Activated T-cell treated with anti-CD3 and anti-CD28 coated beads for 48 hours (primary cell): ENCODE results near the gene MUC5AC.
A peak's percentile ranks its signal among the peaks of the same experiment; 100 is the strongest.

Source experiments
- DNase-seq: peaks from one replicate; pipeline ENCODE4 v3.0.0-alpha.2; 2020; ENCODE audit warnings: low read depth

The MUC5AC gene

DNA sequence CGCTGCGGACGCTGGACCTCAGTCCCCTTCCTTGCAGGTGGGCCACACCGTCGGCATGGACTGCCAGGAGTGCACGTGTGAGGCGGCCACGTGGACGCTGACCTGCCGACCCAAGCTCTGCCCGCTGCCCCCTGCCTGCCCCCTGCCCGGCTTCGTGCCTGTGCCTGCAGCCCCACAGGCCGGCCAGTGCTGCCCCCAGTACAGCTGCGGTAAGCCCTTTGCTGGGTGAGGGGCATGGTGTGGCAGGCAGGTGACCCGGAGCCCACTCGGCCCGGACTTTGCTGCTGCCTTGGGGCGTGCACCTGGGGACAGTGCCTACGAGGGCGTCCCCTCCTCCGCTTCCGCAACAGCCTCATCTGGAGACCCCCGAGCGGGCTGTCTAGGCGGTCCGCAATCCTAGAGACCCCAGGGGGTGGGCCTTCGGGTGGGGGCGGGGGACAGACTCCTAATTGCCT lies 39.7 kb downstream of the MUC5AC start:
- DNase-seq: no peak

DNA sequence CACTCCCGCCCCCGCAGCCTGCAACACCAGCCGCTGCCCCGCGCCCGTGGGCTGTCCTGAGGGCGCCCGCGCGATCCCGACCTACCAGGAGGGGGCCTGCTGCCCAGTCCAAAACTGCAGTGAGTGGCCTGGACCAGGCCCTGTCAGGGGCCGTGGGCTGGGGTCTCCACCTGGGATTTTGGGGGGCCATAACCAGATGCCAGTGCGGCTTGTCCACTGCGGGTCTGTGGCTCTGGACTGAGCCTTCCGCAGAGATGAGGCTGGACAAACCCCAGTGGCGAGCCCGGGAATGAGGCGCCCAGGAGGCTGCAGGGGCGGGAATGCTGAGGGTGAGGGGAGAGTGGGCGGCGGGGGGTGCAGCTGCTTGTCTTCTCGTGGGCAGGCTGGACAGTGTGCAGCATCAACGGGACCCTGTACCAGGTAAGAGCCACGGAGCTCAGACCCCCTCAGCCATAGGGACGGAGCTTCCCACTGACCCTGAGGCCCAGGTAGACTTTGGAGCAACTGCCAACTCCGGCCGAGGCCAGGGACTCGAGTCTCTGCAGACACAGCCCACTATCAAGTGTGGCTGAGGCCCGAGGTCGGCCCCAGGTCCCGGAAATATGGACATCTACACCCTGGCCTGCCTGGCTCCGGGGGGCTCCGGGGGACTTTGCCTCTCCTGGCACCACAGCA lies 40.3 kb downstream of the MUC5AC start:
- DNase-seq: no peak

DNA sequence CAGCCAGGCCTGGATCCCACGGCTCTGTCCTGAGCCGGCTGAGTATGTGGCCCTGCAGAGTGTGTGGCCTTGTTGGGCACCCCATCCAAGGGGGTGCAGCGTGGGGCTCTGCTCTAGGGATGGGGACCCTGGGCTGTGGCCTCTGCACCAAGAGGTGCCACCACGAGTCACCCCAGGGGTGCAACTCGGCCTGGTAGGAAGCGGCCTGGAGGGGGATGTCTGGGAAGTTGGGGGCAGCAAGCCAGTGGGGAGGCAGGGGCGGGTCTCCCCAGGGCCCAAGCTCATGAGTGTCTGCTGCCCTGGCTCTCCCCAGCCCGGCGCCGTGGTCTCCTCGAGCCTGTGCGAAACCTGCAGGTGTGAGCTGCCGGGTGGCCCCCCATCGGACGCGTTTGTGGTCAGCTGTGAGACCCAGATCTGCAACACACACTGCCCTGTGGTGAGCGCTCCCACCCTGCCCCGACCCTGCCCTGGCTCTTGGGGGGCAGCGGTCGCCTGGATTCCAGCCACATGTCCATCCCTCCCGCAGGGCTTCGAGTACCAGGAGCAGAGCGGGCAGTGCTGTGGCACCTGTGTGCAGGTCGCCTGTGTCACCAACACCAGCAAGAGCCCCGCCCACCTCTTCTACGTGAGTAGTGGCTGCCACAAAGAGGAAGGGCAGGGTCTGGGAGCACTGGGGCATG lies 40.9 kb downstream of the MUC5AC start:
- no peak for DNase-seq

DNA sequence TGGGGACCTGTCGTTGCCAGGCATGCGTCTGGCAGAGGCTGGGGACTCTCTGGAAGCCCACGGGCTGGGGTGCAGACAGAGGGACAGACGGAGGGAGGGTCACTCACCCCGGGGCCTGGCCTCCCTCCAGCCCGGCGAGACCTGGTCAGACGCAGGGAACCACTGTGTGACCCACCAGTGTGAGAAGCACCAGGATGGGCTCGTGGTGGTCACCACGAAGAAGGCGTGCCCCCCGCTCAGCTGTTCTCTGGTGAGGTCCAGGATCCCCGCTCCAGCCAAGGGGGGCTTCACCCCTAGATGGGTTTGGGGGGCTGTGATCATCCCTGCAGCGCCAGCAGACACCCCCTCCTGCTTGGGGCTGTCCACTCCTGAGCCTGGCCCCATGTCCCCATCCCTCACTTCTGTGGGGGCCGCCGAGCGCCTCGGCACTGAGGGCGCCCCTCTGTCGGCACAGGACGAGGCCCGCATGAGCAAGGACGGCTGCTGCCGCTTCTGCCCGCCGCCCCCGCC lies 41.5 kb downstream of the MUC5AC start:
- DNase-seq: no peak

DNA sequence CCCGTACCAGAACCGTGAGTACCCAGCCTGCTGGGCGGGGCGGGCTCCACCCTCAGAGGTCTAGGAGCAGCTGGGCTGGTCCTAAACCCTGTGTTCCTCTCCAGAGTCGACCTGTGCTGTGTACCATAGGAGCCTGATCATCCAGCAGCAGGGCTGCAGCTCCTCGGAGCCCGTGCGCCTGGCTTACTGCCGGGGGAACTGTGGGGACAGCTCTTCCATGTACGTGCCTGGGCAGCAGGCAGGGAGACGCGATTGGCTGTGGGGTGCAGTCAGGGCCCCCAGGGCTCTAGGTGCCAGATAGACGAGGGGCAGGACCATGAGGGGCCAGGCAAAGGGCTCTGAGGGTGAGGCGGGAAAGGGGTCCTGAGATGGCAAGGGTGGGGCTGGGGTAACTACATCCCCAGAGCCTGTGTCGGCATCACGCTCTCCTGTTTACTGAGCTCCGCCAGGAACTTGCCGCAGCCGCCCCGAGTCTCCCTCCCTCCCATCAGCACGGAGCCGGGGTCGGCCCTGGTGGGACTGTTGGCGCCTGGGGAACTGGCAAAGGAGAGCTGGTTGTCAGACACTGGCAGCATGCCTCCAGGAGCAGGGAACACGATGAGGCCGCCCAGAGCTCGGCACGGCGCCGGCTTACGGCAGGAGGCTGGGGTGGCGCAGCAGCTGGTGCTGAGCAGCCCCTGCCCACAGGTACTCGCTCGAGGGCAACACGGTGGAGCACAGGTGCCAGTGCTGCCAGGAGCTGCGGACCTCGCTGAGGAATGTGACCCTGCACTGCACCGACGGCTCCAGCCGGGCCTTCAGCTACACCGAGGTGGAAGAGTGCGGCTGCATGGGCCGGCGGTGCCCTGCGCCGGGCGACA lies 42.2 kb downstream of the MUC5AC start:
- no peak for DNase-seq

DNA sequence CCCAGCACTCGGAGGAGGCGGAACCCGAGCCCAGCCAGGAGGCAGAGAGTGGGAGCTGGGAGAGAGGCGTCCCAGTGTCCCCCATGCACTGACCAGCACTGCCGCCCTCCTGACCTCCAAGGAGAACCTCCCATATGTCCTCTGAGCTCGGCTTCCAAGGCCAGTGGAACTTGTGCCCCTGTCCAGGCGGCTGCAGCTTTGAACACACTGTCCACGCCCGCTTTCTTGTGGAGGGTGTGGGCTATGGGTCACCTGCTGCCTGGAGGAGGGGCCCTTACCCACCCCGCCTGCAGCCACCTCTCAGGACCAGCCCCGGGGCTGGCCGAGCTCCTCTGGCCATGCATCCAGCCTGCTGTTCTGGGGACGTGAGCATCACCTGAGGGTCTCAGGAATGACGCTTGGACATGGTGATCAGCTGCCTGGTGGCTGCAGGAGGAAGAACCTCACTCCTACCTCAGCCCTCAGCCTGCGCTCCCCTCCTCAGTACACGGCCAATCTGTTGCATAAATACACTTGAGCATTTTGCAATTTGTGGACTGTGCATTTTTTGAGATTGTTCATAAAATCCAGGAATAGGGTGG lies 42.9 kb downstream of the MUC5AC start:
- DNase-seq: no peak

DNA sequence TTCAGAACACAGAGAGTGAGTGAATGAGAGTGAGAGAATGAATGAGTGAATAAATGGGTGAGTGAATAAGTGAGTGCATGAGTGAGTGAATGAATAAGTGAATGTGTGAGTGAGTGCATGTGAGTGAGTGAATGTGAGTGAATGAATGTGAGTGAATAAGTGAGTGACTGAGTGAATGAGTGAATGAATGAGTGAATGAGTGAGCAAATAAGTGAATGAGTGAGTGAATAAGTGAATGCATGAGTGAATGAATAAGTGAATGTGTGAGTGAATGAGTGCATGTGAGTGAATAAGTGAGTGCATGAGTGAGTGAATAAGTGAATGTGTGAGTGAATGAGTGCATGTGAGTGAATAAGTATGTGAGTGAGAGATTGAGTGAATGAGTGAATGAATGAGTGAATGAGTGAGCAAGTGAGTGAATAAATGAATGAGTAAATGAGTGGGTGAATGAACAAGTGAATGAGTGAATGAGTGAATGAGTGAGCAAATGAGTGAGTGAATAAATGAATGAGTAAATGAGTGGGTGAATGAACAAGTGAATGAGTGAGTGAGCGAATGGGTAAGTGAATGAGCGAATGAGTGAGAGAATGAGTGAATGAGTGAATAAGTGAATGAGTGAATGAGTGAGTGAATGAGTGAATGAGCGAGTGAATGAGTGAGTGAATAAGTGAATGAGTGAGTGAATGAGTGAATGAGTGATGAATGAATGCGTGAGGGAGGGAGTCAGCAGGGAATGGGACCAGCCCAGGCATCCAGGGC lies 43.8 kb downstream of the MUC5AC start:
- no peak for DNase-seq

DNA sequence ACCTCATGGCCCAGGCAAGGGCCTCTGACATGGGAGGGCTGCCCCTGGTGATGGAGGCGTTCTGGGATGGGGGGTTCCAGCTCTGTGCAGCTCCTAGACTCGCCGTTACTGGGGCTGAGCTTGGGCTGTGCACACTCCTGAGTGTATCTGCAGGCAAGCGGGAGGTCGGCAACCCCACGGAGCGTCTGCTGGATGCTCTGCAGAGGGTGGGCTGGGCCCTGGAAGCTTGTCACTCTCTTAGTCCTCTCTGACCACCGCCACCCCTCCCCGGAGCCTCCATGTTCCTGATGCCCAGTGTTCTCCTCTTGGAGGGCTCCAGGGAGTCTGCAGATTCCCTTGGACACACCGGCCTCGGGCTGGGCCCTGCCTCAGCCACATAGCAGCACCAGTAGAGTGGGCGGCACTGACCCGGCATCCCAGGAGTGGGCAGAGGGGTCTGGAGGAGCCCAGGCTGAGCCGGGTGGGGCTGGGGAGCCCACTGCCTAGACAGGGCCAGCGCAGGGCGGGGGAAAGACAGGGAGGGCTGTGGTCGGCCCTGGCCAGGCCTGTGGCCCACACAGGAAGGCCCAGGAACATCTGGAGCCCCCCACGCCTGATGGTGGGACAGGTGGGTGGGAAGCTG lies 44.5 kb downstream of the MUC5AC start:
- DNase-seq: no peak

DNA sequence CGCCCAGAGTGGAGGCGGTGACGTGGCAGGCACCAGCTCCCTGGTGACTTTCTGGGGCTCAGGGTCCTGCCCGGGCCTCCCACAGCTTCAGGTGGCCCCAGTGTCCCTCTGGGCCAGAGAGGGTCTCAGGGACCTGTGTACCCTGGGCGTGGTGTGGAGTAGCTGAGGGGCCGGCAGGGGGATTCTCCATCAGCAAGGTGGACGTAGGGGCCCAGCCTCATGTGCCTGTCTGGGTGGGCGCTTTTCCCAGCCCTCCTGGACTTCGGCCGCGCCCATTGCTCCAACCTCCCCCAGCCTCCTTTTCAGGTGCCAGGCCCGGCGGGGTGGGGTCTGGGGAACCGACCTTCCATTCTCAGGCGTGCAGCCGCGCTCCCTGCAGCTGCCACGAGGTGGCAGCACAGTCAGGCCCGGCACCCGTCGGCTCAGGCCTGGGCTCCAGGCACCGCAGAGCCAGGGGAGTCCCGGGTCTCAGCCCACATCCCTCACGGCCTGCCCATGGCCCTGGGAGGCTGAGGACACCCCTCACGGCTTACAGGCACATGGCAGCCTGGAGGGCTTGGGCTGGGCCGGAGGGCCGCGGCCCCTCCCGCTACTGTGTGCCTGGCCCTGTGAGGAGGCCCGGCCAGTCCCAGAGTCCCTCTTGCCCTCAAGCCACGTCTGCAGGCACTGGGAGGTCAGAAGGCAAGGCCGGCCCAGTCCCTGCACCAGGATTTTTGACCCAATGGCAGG lies 45.2 kb downstream of the MUC5AC start:
- DNase-seq: peak; percentile 66

DNA sequence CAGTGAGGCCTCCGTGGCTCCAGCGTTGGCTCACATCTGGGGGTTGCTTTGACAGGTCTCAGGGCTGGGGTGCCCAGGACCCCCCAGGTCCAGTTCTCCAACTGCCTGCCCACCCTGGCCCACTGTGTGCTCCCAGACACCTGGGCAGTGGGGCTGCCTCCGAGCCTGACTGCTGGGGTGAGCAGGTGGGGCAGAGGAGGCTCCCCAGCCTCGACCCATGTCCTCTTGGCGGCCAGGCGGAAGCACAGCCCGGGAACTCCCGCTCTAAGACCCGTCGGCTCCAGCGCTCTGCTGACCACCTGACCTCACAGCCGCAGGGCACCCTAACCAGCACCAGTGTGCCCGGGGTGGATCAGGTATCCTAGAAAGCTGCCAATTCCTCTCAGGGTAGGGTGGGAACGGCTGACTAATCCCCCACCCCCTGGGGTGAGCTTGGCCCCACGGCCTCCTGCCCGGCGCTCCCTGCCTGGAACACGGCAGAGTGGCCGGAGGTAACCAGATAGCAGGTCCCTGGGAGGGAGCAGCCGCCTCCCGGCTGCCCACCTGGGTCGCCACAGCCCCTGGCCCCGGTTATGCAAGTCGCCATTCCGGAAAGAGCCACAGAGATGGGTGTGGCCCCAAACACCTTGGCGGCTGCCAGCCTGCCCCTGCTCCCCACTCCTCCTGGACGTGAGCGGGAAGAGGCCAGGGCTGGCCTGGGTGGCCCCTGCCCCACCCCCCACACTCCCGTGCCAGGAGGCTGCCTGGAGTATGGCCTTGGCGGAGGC lies 45.9 kb downstream of the MUC5AC start:
- DNase-seq: no peak

DNA sequence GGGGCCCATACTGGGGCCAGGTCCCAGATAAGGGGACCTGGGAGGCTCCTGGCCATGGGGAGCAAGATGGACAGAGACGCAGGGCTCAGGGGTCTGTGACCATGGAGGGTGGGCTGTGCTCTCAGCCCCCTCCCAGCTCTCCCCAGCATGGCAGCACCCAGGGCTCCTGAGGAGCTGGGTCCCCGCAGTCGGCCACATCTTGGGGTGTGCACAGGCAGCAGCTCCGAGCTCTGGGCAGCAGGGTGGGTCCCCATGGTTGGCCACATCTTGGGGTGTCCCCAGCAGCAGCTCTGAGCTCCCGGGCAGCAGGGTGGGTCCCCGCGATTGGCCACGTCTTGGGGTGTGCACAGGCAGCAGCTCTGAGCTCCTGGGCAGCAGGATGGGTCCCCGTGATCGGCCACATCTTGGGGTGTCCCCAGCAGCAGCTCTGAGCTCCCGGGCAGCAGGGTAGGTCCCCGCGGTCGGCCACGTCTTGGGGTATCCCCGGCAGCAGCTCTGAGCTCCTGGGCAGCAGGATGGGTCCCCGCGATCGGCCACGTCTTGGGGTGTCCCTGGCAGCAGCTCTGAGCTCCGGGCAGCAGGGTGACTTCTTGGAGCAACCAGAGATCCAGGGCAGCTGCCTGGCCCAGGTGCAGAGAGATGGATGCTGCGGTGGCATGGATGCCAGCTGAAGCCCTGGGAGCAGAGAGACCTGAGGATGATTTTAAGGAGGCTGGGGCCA lies 46.8 kb downstream of the MUC5AC start:
- DNase-seq: no peak

DNA sequence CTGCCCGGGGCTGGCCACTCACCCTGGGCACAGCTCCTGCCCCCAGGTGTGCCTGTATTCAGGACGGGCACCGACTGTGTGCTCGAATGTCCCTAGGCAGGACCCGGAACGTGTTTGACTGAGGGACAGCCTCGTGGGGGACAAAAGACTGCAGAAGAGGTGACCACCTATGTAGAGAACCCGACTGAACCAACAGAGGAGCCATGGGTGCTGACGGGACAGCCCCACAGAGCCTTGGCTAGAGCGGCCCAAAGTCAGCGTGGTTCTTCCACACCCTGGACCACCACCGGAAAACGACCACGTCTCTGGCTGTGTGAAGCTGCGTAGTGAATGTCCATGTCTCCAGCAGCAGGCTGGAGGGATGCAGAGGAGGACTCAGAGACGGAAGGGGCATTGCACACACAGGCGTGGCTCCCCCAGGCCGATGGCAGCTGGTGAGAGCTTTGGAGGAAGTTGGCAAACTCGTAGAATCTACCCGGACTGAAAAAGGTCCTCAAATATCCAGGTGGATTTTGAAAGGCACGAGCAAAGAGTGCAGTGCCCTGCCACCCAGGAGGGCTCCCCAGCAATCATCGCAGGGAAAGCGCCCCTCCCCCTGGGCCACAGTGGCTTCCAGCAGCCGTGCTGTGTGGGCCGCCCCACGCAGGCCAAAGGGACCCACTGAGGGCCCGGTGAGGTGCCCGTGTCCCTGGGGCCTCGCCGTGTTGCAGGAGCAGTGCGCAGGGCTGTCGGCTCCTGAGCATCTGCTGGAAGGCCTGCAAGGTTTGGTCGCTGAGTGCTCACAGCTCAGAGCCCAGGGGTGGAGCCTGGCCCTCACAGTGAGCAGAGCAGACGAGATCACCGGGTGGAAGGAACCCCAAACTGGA lies 47.6 kb downstream of the MUC5AC start:
- no peak for DNase-seq

DNA sequence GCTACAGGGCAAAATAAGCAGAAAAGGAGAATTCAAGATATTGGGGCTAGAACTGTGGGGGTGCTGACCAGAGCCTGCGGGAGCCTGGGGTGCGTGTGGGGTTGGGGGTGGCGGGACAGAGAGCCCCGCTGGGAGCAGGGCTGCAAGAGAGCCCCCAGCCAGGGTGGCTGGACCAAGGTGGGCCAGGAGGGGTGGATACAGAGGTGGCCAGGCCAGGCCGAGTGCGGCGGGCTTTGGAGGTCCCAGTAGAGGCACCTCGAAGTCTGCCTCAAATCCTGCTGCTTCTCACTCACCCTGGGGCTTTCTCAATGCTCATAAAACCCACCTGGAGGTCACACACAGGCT lies 48.2 kb downstream of the MUC5AC start:
- no peak for DNase-seq

DNA sequence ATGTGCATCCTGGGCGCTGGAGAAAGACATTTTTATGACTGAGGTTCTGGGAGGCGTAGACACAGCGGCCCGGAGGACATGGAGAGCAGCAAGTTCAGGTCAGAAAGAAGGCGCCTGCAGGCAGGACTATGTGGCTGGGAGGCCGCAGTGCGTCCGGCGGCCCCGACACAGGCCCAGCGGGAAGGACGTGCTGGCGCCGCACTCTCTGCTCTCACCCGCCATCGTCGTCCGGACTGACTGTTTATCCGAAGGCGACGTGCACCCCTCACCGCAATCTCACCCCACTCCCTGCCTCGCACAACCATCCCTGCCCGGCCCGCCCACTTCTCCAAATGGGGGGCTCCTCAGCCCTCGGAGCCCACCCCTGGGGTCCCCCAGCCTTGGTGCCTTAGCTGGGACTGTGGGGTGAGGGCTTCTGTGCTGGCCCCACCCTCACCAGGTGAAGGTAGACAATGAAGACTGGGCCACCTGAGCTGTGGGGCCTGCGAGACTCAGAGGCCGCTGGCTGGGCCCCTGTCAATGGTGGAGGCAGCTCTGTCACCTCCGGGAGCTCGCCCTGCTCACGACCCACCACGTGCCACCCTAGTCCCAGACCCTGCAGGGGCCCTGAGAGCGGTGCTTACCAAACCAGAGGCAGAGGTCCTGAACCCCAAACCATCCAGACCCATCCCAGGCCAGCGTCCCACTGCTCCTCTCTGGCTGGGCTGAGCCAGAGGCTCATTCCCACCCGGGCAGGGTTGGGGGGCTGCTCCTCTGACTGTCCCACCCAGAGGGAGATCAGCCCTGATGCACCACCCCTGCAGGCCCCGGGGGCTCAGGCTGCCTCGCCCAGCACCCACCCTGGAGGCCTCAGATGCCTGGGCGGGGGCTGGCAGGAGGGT lies 48.9 kb downstream of the MUC5AC start:
- DNase-seq: no peak

DNA sequence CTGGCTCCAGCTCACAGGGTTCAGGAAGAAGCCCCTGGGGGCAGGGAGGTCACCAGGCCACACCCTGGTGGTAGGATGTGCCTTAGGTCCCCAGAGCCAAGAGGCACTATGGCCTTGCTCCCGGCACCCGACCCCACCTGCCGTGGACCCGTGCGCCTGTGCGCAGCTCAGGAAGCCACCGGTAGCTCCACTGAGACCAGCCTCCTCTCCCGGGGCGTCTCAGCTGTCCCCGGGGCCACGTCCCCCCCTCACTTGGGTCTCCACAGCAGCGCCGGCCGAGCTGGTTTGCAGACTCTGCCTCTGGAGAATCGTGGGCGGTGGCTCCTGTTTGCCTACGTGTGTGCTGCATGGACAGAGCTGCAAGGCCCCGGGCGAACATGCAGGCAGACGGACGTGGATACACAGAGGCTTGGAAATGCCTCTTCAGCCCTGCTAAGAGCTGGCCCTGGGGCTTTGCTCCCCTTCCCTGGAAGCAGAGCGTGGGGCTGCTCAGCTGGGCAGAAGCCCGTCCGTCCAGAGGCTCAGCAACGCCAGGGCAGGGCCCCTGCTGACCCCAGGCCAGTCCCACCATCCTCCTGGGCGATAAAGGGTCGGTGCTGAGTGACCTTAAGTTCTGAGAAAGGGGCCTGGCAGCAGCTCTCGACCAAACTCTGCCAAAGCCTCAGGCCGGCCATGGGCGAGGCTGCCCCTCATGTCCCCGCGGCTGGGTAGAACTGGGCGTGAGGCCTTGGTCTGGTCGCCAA lies 49.8 kb downstream of the MUC5AC start:
- no peak for DNase-seq

DNA sequence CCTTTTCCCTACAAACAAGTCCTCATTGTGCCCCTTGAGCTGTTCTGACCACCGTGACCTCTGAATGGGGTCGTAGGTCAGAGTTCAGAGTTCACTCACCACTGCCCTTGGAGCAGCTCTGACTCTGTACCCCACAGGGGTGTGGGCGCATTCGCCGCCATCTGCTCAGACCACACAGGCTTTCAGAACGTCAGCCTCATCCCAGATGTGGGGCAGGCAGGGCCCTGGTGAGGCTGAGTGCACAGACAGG lies 50.3 kb downstream of the MUC5AC start:
- DNase-seq: no peak
